GM19240 (cell line): ENCODE data around the gene MLF2.

Experiments used
- DNase-seq: peaks from one replicate; pipeline ENCODE4 v3.0.0; 2011; ENCODE audit warnings: low spot score; ENCODE audit not compliant: insufficient read length

The MLF2 gene

GRCh38 chr12:6752921-6753771, at the start of gene MLF2:
MLF2 (minus strand) TSS chr12:6753141; CDS start chr12:6752334, 807 bp downstream.
- peak; percentile 92 for DNase-seq

GRCh38 chr12:6799147-6799546, 46.2 kb upstream of the MLF2 start:
- DNase-seq = no peak

GRCh38 chr12:6796576-6796975, 43.6 kb upstream of the MLF2 start:
- no peak for DNase-seq

- no peak for DNase-seq
These were observed 42.1 kb upstream of the MLF2 start for GRCh38 chr12:6795088-6795487.

GRCh38 chr12:6792522-6793201, 39.7 kb upstream of the MLF2 start:
- no peak for DNase-seq

- DNase-seq = no peak
These were observed 39.1 kb upstream of the MLF2 start for GRCh38 chr12:6791931-6792520.

- no peak for DNase-seq
These were observed 37.7 kb upstream of the MLF2 start for GRCh38 chr12:6790496-6791150.

GRCh38 chr12:6788972-6789924, 36.3 kb upstream of the MLF2 start, which contains the start of gene CD4:
CD4 (plus strand) TSS chr12:6789528; CDS start chr12:6800139, 10,611 bp downstream.
- DNase-seq = no peak

- DNase-seq = no peak
These were observed 34.4 kb upstream of the MLF2 start for GRCh38 chr12:6787309-6787708.

- DNase-seq = no peak
These were observed 33.6 kb upstream of the MLF2 start for GRCh38 chr12:6786416-6787094.

GRCh38 chr12:6784761-6785160, 31.8 kb upstream of the MLF2 start:
- DNase-seq = no peak

GRCh38 chr12:6784296-6784695, 31.4 kb upstream of the MLF2 start:
- DNase-seq = no peak

- no peak for DNase-seq
These were observed 30.9 kb upstream of the MLF2 start for GRCh38 chr12:6783828-6784227.

- DNase-seq = no peak
These were observed 30.1 kb upstream of the MLF2 start for GRCh38 chr12:6782850-6783566.

- DNase-seq = no peak
These were observed 29.2 kb upstream of the MLF2 start for GRCh38 chr12:6782119-6782518.

GRCh38 chr12:6780573-6780972, 27.6 kb upstream of the MLF2 start:
- no peak for DNase-seq

GRCh38 chr12:6779708-6780432, 26.9 kb upstream of the MLF2 start:
- DNase-seq = no peak
